OCI-LY1 (cell line): Measurements from ENCODE around the gene NCAPD3.

Experiments used
- H2AFZ ChIP-seq: fragments of 200-600 bp; sonication (generic), shearing (Covaris generic); 2 replicates; pipeline ENCODE4 v1.6.0; 2014; ENCODE audit warnings: antibody characterized with exemption, mild to moderate bottlenecking, low read length
- H3F3A ChIP-seq: fragments of 200-600 bp; sonication (generic), shearing (Covaris generic); 2 replicates; pipeline ENCODE4 v1.6.0; 2014; ENCODE audit warnings: mild to moderate bottlenecking, antibody characterized with exemption, low read length, moderate library complexity; ENCODE audit not compliant: insufficient read depth
- H3K27ac ChIP-seq: fragments of 200-600 bp; sonication (generic); 2 replicates; pipeline ENCODE4 v1.5.1; 2014; ENCODE audit warnings: low read length, mixed run types, mild to moderate bottlenecking, low read depth; ENCODE audit not compliant: poor library complexity, severe bottlenecking
- H3K27me3 ChIP-seq: fragments of 200-600 bp; sonication (generic); 2 replicates; pipeline ENCODE4 v1.6.0; 2014; ENCODE audit warnings: antibody characterized with exemption, mild to moderate bottlenecking, low read length, moderate library complexity; ENCODE audit not compliant: insufficient read depth
- H3K36me3 ChIP-seq: fragments of 200-600 bp; sonication (generic); 2 replicates; pipeline ENCODE4 v1.6.1; 2014; ENCODE audit warnings: mild to moderate bottlenecking, antibody characterized with exemption, low read length, moderate library complexity, mixed read lengths; ENCODE audit not compliant: insufficient read depth
- H3K4me1 ChIP-seq: fragments of 200-600 bp; sonication (generic); 2 replicates; pipeline ENCODE4 v1.5.1; 2014; ENCODE audit warnings: mild to moderate bottlenecking, low read length, moderate library complexity; ENCODE audit not compliant: insufficient read depth, severe bottlenecking
- H3K4me2 ChIP-seq: fragments of 200-600 bp; sonication (generic), shearing (Covaris generic); 2 replicates; pipeline ENCODE4 v1.6.1; 2014; ENCODE audit warnings: low read length
- H3K4me3 ChIP-seq: fragments of 200-600 bp; sonication (generic); 2 replicates; pipeline ENCODE4 v1.5.1; 2014; ENCODE audit warnings: low read length, low read depth, mild to moderate bottlenecking, mixed read lengths; ENCODE audit not compliant: poor library complexity, severe bottlenecking
- H3K79me2 ChIP-seq: fragments of 200-600 bp; shearing (Covaris generic); 2 replicates; pipeline ENCODE4 v1.6.1; 2016; ENCODE audit warnings: mixed run types, low read length, mixed read lengths; ENCODE audit not compliant: insufficient read depth
- H3K9ac ChIP-seq: fragments of 200-600 bp; sonication (generic), shearing (Covaris generic); 2 replicates; pipeline ENCODE4 v1.6.1; 2014; ENCODE audit warnings: mild to moderate bottlenecking, low read length, mixed read lengths
- H3K9me2 ChIP-seq: fragments of 200-600 bp; sonication (generic), shearing (Covaris generic); 2 replicates; pipeline ENCODE4 v1.6.1; 2014; ENCODE audit warnings: low read depth, mild to moderate bottlenecking, low read length, mixed read lengths
- H3K9me3 ChIP-seq: fragments of 200-600 bp; shearing (Covaris generic); 2 replicates; pipeline ENCODE4 v1.6.1; 2014; ENCODE audit warnings: low read length, mixed read lengths
- H4K20me1 ChIP-seq: fragments of 200-600 bp; sonication (generic), shearing (Covaris generic); 2 replicates; pipeline ENCODE4 v1.6.0; 2016; ENCODE audit warnings: mild to moderate bottlenecking, low read length; ENCODE audit not compliant: insufficient read depth
- CTCF ChIP-seq: fragments of 200-600 bp; sonication (generic), shearing (Covaris generic); IDR thresholded peaks from 2 replicates; pipeline ENCODE4 v1.5.1; 2017; ENCODE audit warnings: mild to moderate bottlenecking, antibody characterized with exemption, low read length, moderate library complexity, mixed read lengths
- EZH2 ChIP-seq: fragments of 200-600 bp; sonication (generic), shearing (Covaris generic); IDR thresholded peaks from 2 replicates; pipeline ENCODE4 v1.8.0; 2017; ENCODE audit warnings: borderline replicate concordance, mixed run types, mild to moderate bottlenecking, antibody characterized with exemption, low read length, moderate library complexity, mixed read lengths

Gene NCAPD3

GRCh38 chr11:134253188-134253993 lies 29.6 kb upstream of the NCAPD3 start, which contains the start of the genes ACAD8 and THYN1:
ACAD8 (plus strand) TSS chr11:134253568; CDS start chr11:134253601, 33 bp downstream.
THYN1 (minus strand) TSS chr11:134253352; CDS start chr11:134252882, 470 bp downstream.
- peaks cover 17% of the 10 kb centered on the region for H3K36me3 ChIP-seq
- no peaks in the 10 kb centered on the region for H4K20me1 ChIP-seq
- no peaks in the 10 kb centered on the region for H3K27me3 ChIP-seq
- no peaks in the 10 kb centered on the region for H3F3A ChIP-seq
- peak within 1 kb of the TSS; percentile 48; the same call in 1 of the 2 replicates for H2AFZ ChIP-seq
- H3K4me2 ChIP-seq = peak within 1 kb of the TSS; percentile 85
- peak within 1 kb of the TSS; percentile 71 for H3K9ac ChIP-seq
- peaks cover 18% of the 10 kb centered on the region for H3K4me1 ChIP-seq
- no peaks in the 10 kb centered on the region for H3K9me2 ChIP-seq
- H3K9me3 ChIP-seq = no peaks in the 10 kb centered on the region
- TF ChIP-seq EZH2 = no peak
- TF ChIP-seq CTCF = no peak
- peak within 1 kb of the TSS; percentile 71 for H3K4me3 ChIP-seq
- no peak within 1 kb of the TSS for H3K27ac ChIP-seq
- H3K79me2 ChIP-seq = no peaks in the 10 kb centered on the region

GRCh38 chr11:134252346-134253187 lies 28.8 kb upstream of the NCAPD3 start:
- no peaks in the 10 kb centered on the region for H3K79me2 ChIP-seq
- H4K20me1 ChIP-seq = no peaks in the 10 kb centered on the region
- H2AFZ ChIP-seq = peak overlapping the region; percentile 48; the same call in 1 of the 2 replicates
- H3K27me3 ChIP-seq = no peaks in the 10 kb centered on the region
- no peaks in the 10 kb centered on the region for H3F3A ChIP-seq
- H3K4me2 ChIP-seq = peak overlapping the region; percentile 80
- peaks cover 18% of the 10 kb centered on the region for H3K4me1 ChIP-seq
- no peak overlapping the region for H3K27ac ChIP-seq
- no peaks in the 10 kb centered on the region for H3K9me2 ChIP-seq
- peak overlapping the region; percentile 71 for H3K4me3 ChIP-seq
- TF ChIP-seq CTCF (no peak), EZH2 (no peak)
- H3K36me3 ChIP-seq = peaks cover 24% of the 10 kb centered on the region
- peak overlapping the region; percentile 64 for H3K9ac ChIP-seq
- no peaks in the 10 kb centered on the region for H3K9me3 ChIP-seq

- peaks cover 27% of the 10 kb centered on the region for H3K36me3 ChIP-seq
- H3K9me2 ChIP-seq = no peaks in the 10 kb centered on the region
- H4K20me1 ChIP-seq = no peaks in the 10 kb centered on the region
- H3K79me2 ChIP-seq = no peaks in the 10 kb centered on the region
- no peak overlapping the region for H3K4me2 ChIP-seq
- no peak for TF ChIP-seq CTCF
- no peak for TF ChIP-seq EZH2
- no peaks in the 10 kb centered on the region for H3F3A ChIP-seq
- no peak overlapping the region for H2AFZ ChIP-seq
- peaks cover 18% of the 10 kb centered on the region for H3K4me1 ChIP-seq
- H3K9ac ChIP-seq = no peak overlapping the region
- H3K4me3 ChIP-seq = no peak overlapping the region
- H3K27ac ChIP-seq = no peak overlapping the region
- H3K9me3 ChIP-seq = no peaks in the 10 kb centered on the region
- no peaks in the 10 kb centered on the region for H3K27me3 ChIP-seq
Measured at GRCh38 chr11:134250675-134251074, 26.9 kb upstream of the NCAPD3 start.
